ENCODE data around the gene EFHD2.

Gene EFHD2

GRCh38 chr1:15476927-15477326, 67.2 kb downstream of the EFHD2 start:
- no peak overlapping the region for H3K9ac ChIP-seq (ENCODE audit: low read length)
- no peak overlapping the region for H3K4me3 ChIP-seq (ENCODE audit: insufficient read depth, low read length, poor library complexity, severe bottlenecking)
- no peaks in the 10 kb centered on the region for H3K36me3 ChIP-seq (ENCODE audit: low read length)
- no peak for TF ChIP-seq EZH2phosphoT487 (conservative IDR thresholded peaks at IDR 0.05; ENCODE audit: low read length)
- TF ChIP-seq CTCF (IDR thresholded peaks at IDR 0.05; ENCODE audit: insufficient read depth, low read length, poor library complexity, severe bottlenecking) = no peak
- H3F3A ChIP-seq (ENCODE audit: insufficient read depth) = no peaks in the 10 kb centered on the region
- H3K9me3 ChIP-seq (ENCODE audit: insufficient read depth, low read length) = no peaks in the 10 kb centered on the region
- no peaks in the 10 kb centered on the region for H3K79me2 ChIP-seq (ENCODE audit: insufficient read depth, low read length)
- no peak overlapping the region for H3K4me2 ChIP-seq (ENCODE audit: low read depth, low read length, poor library complexity, severe bottlenecking)
- H4K20me1 ChIP-seq (ENCODE audit: low read depth, low read length) = no peaks in the 10 kb centered on the region
- H3K27ac ChIP-seq (ENCODE audit: low read depth, low read length) = no peak overlapping the region
- H2AFZ ChIP-seq (ENCODE audit: low read depth, low read length, severe bottlenecking) = no peak overlapping the region
- no peaks in the 10 kb centered on the region for H3K27me3 ChIP-seq (ENCODE audit: low read length)
- no peaks in the 10 kb centered on the region for H3K9me2 ChIP-seq (replicated peaks; ENCODE audit: insufficient read depth, low read length)

GRCh38 chr1:15477646-15478212, 68.0 kb downstream of the EFHD2 start:
- TF ChIP-seq EZH2phosphoT487 (conservative IDR thresholded peaks at IDR 0.05; ENCODE audit: low read length) (no peak), CTCF (IDR thresholded peaks at IDR 0.05; ENCODE audit: insufficient read depth, low read length, poor library complexity, severe bottlenecking) (no peak)

More at GRCh38 chr1:15477646-15478212, 68.0 kb downstream of the EFHD2 start:
- H3K79me2 ChIP-seq (ENCODE audit: insufficient read depth, low read length) = no peaks in the 10 kb centered on the region
- H3K27ac ChIP-seq (ENCODE audit: low read depth, low read length) = no peak overlapping the region
- H3F3A ChIP-seq (ENCODE audit: insufficient read depth) = no peaks in the 10 kb centered on the region
- H3K9me3 ChIP-seq (ENCODE audit: insufficient read depth, low read length) = no peaks in the 10 kb centered on the region
- H3K4me2 ChIP-seq (ENCODE audit: low read depth, low read length, poor library complexity, severe bottlenecking) = no peak overlapping the region
- H3K4me3 ChIP-seq (ENCODE audit: insufficient read depth, low read length, poor library complexity, severe bottlenecking) = no peak overlapping the region
- H3K27me3 ChIP-seq (ENCODE audit: low read length) = no peaks in the 10 kb centered on the region
- no peak overlapping the region for H3K9ac ChIP-seq (ENCODE audit: low read length)
- no peak overlapping the region for H2AFZ ChIP-seq (ENCODE audit: low read depth, low read length, severe bottlenecking)
- no peaks in the 10 kb centered on the region for H3K9me2 ChIP-seq (replicated peaks; ENCODE audit: insufficient read depth, low read length)
- no peaks in the 10 kb centered on the region for H4K20me1 ChIP-seq (ENCODE audit: low read depth, low read length)
- no peaks in the 10 kb centered on the region for H3K36me3 ChIP-seq (ENCODE audit: low read length)
